ENCODE data around the gene BEND5.

DNA sequence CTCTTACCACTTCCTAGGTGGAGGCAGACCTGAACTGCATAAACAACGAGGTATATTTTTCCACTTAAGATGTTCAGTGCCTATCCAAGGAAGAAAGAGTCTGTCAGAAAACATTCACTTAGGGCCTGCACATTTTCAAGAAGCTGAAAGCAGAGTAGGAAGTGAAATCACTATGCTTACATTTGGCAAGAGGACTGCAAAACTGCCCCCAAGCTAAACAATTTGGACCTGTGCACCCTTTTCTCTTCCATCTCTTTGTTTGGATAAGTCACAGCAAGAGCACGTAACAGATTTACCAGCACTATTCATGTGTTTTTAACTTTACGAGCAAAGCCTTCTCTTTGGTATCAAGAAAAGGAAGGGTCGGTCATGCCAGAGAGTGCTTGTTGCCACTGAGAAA is 13.2 kb upstream of the BEND5 start:
- TF ChIP-seq, protein P1, sequence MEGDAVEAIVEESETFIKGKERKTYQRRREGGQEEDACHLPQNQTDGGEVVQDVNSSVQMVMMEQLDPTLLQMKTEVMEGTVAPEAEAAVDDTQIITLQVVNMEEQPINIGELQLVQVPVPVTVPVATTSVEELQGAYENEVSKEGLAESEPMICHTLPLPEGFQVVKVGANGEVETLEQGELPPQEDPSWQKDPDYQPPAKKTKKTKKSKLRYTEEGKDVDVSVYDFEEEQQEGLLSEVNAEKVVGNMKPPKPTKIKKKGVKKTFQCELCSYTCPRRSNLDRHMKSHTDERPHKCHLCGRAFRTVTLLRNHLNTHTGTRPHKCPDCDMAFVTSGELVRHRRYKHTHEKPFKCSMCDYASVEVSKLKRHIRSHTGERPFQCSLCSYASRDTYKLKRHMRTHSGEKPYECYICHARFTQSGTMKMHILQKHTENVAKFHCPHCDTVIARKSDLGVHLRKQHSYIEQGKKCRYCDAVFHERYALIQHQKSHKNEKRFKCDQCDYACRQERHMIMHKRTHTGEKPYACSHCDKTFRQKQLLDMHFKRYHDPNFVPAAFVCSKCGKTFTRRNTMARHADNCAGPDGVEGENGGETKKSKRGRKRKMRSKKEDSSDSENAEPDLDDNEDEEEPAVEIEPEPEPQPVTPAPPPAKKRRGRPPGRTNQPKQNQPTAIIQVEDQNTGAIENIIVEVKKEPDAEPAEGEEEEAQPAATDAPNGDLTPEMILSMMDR (IDR thresholded peaks at IDR 0.05) = no peak
- no peak for TF ChIP-seq POLR2A (IDR thresholded peaks at IDR 0.05)

Data from prostate gland (tissue), 2 donors.